Measurements from ENCODE around the gene ACSS1.
A peak's percentile ranks its signal among the peaks of the same experiment; 100 is the strongest.

Gene ACSS1

GRCh38 chr20:24993337-24994185, 64.4 kb downstream of the ACSS1 start:
- no peak for DNase-seq (ENCODE audit: low read depth in 2 of 2)

GRCh38 chr20:24992487-24993205, 65.3 kb downstream of the ACSS1 start, which contains the start of gene APMAP:
Gene APMAP (minus strand): TSS chr20:24992751. CDS start chr20:24992688, 63 bp downstream.
- peak; percentile 93 to 94 for DNase-seq (ENCODE audit: low read depth in 2 of 2)

GRCh38 chr20:24991897-24992486, 65.9 kb downstream of the ACSS1 start:
- no peak for DNase-seq (ENCODE audit: low read depth in 2 of 2)

GRCh38 chr20:24990810-24991252, 67.1 kb downstream of the ACSS1 start:
- DNase-seq (ENCODE audit: low read depth in 2 of 2) = no peak

- DNase-seq (ENCODE audit: low read depth in 2 of 2) = no peak
Measured at GRCh38 chr20:24989162-24989561, 68.8 kb downstream of the ACSS1 start.

GRCh38 chr20:24987873-24988835, 69.8 kb downstream of the ACSS1 start:
- no peak for DNase-seq (ENCODE audit: low read depth in 2 of 2)

- DNase-seq (ENCODE audit: low read depth in 2 of 2) = no peak
Measured at GRCh38 chr20:24987244-24987643, 70.7 kb downstream of the ACSS1 start.

- no peak for DNase-seq (ENCODE audit: low read depth in 2 of 2)
Measured at GRCh38 chr20:24986436-24987015, 71.4 kb downstream of the ACSS1 start.

- no peak for DNase-seq (ENCODE audit: low read depth in 2 of 2)
Measured at GRCh38 chr20:24985802-24986201, 72.1 kb downstream of the ACSS1 start.

GRCh38 chr20:24984961-24985640, 72.8 kb downstream of the ACSS1 start:
- DNase-seq (ENCODE audit: low read depth in 2 of 2) = no peak

GRCh38 chr20:24983896-24984295, 74.0 kb downstream of the ACSS1 start:
- no peak for DNase-seq (ENCODE audit: low read depth in 2 of 2)

GRCh38 chr20:24981790-24982189, 76.1 kb downstream of the ACSS1 start:
- DNase-seq (ENCODE audit: low read depth in 2 of 2) = no peak

GRCh38 chr20:24981282-24981681, 76.7 kb downstream of the ACSS1 start:
- DNase-seq (ENCODE audit: low read depth in 2 of 2) = no peak

- no peak for DNase-seq (ENCODE audit: low read depth in 2 of 2)
Measured at GRCh38 chr20:24980291-24981053, 77.5 kb downstream of the ACSS1 start.

- no peak for DNase-seq (ENCODE audit: low read depth in 2 of 2)
Measured at GRCh38 chr20:24979036-24979960, 78.6 kb downstream of the ACSS1 start.

GRCh38 chr20:24978513-24978912, 79.4 kb downstream of the ACSS1 start:
- no peak for DNase-seq (ENCODE audit: low read depth in 2 of 2)

- DNase-seq (ENCODE audit: low read depth in 2 of 2) = no peak
Measured at GRCh38 chr20:24977797-24978196, 80.1 kb downstream of the ACSS1 start.

GRCh38 chr20:24977336-24977735, 80.6 kb downstream of the ACSS1 start:
- no peak for DNase-seq (ENCODE audit: low read depth in 2 of 2)
